HepG2 (cell line): ENCODE measurements around the gene CKAP2L.

Source experiments
- CEBPG ChIP-seq: IDR thresholded peaks from 2 replicates; pipeline ENCODE4 v1.6.1; 2016
- EZH2 ChIP-seq: conservative IDR thresholded peaks from 2 replicates; pipeline ENCODE4 v1.6.1; 2012; ENCODE audit warnings: mild to moderate bottlenecking, low read depth, low read length, moderate library complexity
- MLXIP ChIP-seq: sonication (generic); formaldehyde crosslinking; IDR thresholded peaks from 2 replicates; pipeline ENCODE4 v1.9.0; 2021; ENCODE audit warnings: missing genetic modification reagents, borderline replicate concordance
- NFYB ChIP-seq: sonication (generic); formaldehyde crosslinking; IDR thresholded peaks from 2 replicates; pipeline ENCODE4 v1.4.0; 2020; ENCODE audit warnings: missing genetic modification reagents

DNA sequence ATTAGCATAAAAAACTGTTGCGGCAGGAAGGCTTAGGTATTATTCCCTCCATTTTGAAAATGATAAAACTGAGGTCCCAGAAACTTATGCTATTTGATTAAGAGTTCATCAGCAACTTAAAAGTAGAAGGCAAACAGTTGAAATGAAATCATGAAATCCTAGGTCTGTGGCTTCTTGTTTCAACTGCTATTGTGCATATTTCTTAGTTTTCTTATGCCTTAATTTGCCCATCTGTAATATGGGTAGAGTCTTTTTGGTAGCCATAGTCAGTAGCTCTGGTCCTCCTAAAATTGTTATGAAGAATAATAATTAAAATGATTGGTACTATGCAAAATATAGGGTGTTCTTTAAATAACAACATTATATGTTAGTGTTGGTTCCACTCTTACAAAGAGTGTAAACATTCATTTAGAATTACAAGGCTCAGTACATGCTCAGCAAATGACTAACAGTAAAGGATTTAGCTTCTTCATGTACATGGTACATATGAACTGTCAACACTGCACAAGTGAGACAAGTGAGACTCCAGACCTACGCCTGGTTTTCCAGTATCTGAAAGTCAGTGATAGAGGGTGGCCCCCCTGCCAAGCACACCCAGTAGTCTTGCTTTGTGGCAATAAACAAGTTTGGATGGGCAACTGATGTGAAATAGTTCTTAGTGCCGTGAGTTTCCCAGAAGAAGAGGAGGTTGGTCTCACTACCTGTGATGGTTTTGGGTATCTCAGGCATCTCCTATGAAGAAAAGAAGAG, 10.3 kb upstream of the CKAP2L start:
- no peak for TF ChIP-seq EZH2
- no peak for TF ChIP-seq NFYB (CRISPR knock-in tag)
- TF ChIP-seq CEBPG (CRISPR knock-in tag), result no peak
- no peak for TF ChIP-seq MLXIP (CRISPR knock-in tag)
